HFFc6 (cell line): ENCODE results near the gene CACNB4. TPM values are rescaled to one million over a fixed set of nuclear protein-coding genes. Genes with fewer than 3 reads are reported as not detected.

Source experiments
- DNase-seq: peaks from one replicate; pipeline ENCODE4 v3.0.0-alpha.2; 2018
- H3K27ac Mint-ChIP-seq: 2 replicates; pipeline ENCODE4 v1.8.0; 2020; ENCODE audit warnings: mild to moderate bottlenecking, mixed read lengths
- H3K27me3 Mint-ChIP-seq: 2 replicates; pipeline ENCODE4 v1.8.0; 2021; ENCODE audit warnings: mild to moderate bottlenecking, moderate library complexity, mixed read lengths; ENCODE audit not compliant: insufficient read depth
- H3K36me3 Mint-ChIP-seq: 2 replicates; pipeline ENCODE4 v1.8.0; 2021; ENCODE audit warnings: low read depth, mixed read lengths
- H3K4me1 Mint-ChIP-seq: 2 replicates; pipeline ENCODE4 v1.8.0; 2020; ENCODE audit warnings: low read depth, mixed read lengths
- H3K4me3 Mint-ChIP-seq: 2 replicates; pipeline ENCODE4 v1.8.0; 2020; ENCODE audit warnings: mild to moderate bottlenecking, moderate library complexity, mixed read lengths
- H3K9me3 Mint-ChIP-seq: 2 replicates; pipeline ENCODE4 v1.8.0; 2020; ENCODE audit warnings: mild to moderate bottlenecking, mixed read lengths
- total RNA-seq, 6 experiments: library from RNA; stranded (reverse); fragmentation: NEBNext Ultra II Directional; extraction: Animal tissue kit (Norgen Biotek cat#: 25700); gene quantifications; 2 replicates in 1 of 6; 3 replicates in 5 of 6; pipeline ENCODE4 v1.2.3, GENCODE V29; 2021
- TF ChIP-seq, protein P1 (sequence below): fragments of 200-600 bp; sonication (generic); IDR thresholded peaks from 2 replicates; pipeline ENCODE4 v1.5.0; 2021; ENCODE audit warnings: antibody characterized with exemption, mild to moderate bottlenecking

CACNB4 gene
- total RNA-seq, 6 experiments from 2014 or later: 0.05 to 0.23 (median 0.21) TPM; not detected in 3

DNA sequence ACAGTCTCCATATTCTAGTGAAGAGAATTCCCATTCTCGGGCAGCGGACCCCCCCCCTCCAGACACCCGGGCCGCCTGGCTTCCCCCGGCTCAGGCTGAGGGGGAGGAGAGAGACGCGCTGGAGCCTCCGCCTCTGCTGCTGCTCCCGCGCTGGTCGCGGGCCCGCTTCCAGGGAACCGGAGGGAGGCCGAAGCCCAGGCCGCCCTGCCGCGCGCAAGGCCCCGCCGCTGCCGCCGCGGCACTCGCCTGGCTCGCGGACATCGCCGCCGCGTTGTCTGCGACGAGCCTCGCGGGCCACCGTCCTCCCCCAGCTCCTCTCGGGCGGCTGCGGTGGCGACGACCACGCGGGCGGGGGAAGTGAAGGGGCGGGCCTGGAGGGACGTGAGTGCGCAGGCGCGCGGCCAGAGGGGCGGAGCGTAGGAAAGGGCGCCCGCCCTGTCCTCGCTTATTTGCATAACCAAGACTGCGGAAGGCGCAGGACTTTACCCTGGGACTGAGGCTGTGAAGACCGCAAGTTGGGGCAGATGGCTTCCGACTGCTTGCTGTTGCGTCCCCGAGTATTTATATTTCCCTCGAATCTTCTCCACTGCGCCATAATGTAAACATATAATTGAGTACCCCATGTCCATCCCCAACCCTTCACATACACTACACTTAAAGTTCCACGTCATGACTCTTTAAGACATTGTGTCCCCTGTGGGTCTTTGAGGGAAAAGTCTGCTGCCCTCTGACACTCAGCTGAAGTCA lies 270.5 kb downstream of the CACNB4 start, which contains the start of gene ARL5A:
Gene ARL5A, minus strand, starts transcription at position 279 of the 747 bp plus-strand sequence. Its CDS starts 245 bp downstream, at position 34.
- TF ChIP-seq, protein P1, sequence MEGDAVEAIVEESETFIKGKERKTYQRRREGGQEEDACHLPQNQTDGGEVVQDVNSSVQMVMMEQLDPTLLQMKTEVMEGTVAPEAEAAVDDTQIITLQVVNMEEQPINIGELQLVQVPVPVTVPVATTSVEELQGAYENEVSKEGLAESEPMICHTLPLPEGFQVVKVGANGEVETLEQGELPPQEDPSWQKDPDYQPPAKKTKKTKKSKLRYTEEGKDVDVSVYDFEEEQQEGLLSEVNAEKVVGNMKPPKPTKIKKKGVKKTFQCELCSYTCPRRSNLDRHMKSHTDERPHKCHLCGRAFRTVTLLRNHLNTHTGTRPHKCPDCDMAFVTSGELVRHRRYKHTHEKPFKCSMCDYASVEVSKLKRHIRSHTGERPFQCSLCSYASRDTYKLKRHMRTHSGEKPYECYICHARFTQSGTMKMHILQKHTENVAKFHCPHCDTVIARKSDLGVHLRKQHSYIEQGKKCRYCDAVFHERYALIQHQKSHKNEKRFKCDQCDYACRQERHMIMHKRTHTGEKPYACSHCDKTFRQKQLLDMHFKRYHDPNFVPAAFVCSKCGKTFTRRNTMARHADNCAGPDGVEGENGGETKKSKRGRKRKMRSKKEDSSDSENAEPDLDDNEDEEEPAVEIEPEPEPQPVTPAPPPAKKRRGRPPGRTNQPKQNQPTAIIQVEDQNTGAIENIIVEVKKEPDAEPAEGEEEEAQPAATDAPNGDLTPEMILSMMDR: no peak
- peak within 1 kb of the TSS; percentile 87 for H3K4me3 Mint-ChIP-seq

DNA sequence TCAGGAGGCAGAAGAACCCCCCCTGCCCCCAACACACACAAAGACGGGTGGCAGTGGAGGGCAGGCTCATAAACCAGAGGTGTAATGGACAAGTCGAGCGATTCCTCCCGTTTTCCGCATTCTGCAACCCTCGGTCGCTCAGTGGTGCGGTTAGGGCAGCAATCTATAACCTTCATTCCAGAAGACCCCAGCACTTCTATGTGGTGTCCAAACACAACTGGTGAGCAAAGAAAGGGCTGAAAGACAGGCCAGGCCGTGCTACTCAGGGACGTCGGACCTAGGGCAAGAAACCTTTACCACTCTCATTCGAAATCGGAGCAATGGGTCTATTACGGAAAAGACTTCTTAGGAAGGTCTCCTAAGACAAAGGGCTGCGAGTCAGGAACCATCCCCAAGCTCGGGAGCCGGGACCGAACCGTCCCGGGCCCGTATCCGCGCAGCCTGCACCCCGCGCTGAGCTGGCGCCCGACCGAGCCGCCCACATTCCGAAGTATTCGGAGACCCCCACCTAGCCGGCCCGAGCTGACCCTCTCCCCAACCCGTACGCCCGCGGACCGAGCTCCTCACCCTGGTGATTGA lies 271.2 kb downstream of the CACNB4 start:
- no peak for DNase-seq
- no peaks in the 10 kb centered on the region for H3K9me3 Mint-ChIP-seq
- H3K36me3 Mint-ChIP-seq: no peaks in the 10 kb centered on the region
- TF ChIP-seq, protein P1: no peak
- peak overlapping the region; percentile 87 for H3K4me3 Mint-ChIP-seq
- peaks cover 50% of the 10 kb centered on the region for H3K4me1 Mint-ChIP-seq
- peak overlapping the region; percentile 84 for H3K27ac Mint-ChIP-seq
- H3K27me3 Mint-ChIP-seq: peaks cover 1% of the 10 kb centered on the region; the same call in 1 of the 2 replicates

More for the DNA sequence above, 270.5 kb downstream of the CACNB4 start, which contains the start of gene ARL5A:
- Mint-ChIP-seq H3K9me3 (no peaks in the 10 kb centered on the region), H3K27ac (peak within 1 kb of the TSS; percentile 84), H3K27me3 (peaks cover 1% of the 10 kb centered on the region; the same call in 1 of the 2 replicates), H3K4me1 (peaks cover 43% of the 10 kb centered on the region), H3K36me3 (no peaks in the 10 kb centered on the region)
- DNase-seq: peak; percentile 90

DNA sequence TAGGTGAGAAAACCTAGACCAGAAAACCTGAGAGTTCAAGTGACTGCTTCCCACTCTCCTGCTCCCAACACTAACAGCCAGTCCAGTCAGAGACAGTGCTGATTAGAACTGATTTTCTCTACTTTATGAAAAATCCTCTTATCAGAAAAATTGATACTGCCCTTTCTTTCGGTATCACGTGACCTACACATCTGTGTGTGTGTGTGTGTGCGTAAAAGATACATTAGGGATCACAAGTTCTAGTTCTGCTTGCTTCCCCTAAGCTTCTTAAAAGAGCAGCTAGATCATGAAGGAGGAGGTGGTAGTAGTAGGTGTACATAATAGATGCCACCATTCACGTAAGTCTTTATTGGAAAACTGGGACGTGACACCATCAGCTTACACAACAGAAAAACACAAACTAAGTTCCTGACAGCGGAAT lies 272.1 kb downstream of the CACNB4 start:
- Mint-ChIP-seq H3K4me1 (peaks cover 57% of the 10 kb centered on the region), H3K36me3 (no peaks in the 10 kb centered on the region), H3K9me3 (no peaks in the 10 kb centered on the region), H3K27ac (peak overlapping the region; percentile 84), H3K27me3 (peaks cover 1% of the 10 kb centered on the region; the same call in 1 of the 2 replicates), H3K4me3 (peak overlapping the region; percentile 87)
- TF ChIP-seq, protein P1: no peak
- DNase-seq: peak; percentile 8

DNA sequence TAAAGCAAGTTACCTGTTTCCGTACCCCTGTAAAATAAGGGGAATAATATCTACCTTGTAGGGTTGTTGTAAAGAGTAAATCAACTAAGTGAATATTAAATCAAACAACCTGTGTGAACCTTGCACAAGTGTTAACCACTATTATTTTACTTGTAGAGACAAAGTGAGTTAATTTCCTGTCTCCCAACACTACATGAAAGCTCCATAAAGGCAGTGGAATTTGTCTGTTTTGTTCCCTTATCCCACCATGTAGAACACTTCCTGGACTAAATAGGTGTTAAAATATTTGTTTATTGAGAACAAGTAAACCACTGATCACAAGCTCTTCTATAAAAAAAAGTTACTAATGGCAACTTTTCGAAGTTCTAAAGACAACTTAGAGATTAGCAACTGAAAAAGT lies 274.0 kb downstream of the CACNB4 start:
- no peak overlapping the region for H3K27ac Mint-ChIP-seq
- H3K4me3 Mint-ChIP-seq: no peak overlapping the region

GRCh38 chr2:151823651-151824050 lies 275.2 kb downstream of the CACNB4 start:
- no peaks in the 10 kb centered on the region for H3K27me3 Mint-ChIP-seq

More for the DNA sequence above, 274.0 kb downstream of the CACNB4 start:
- Mint-ChIP-seq H3K4me1 (peaks cover 64% of the 10 kb centered on the region), H3K9me3 (no peaks in the 10 kb centered on the region), H3K27me3 (peaks cover 1% of the 10 kb centered on the region; the same call in 1 of the 2 replicates), H3K36me3 (no peaks in the 10 kb centered on the region)
- DNase-seq: no peak
- TF ChIP-seq, protein P1: no peak

More at GRCh38 chr2:151823651-151824050, 275.2 kb downstream of the CACNB4 start:
- H3K9me3 Mint-ChIP-seq: no peaks in the 10 kb centered on the region
- TF ChIP-seq, protein P1: no peak
- no peak overlapping the region for H3K27ac Mint-ChIP-seq
- peaks cover 60% of the 10 kb centered on the region for H3K4me1 Mint-ChIP-seq
- H3K36me3 Mint-ChIP-seq: no peaks in the 10 kb centered on the region
- no peak for DNase-seq
- no peak overlapping the region for H3K4me3 Mint-ChIP-seq
